A549 (cell line): Measurements from ENCODE around the gene RFX6.

Experiments
- BHLHE40 ChIP-seq: IDR thresholded peaks from 2 replicates; pipeline ENCODE4 v1.6.1; 2012; ENCODE audit warnings: low read depth, low read length, inconsistent platforms
- CEBPB ChIP-seq, 2 experiments: fragments of >200 bp in 1 of 2; sonication (Bioruptor Twin) in 1 of 2; formaldehyde crosslinking in 1 of 2; IDR thresholded peaks; 2 replicates each; pipeline ENCODE4 v1.6.1; 2012 to 2016
- CHD4 ChIP-seq: fragments of 200-600 bp; sonication (generic); IDR thresholded peaks from 2 replicates; pipeline ENCODE4 v1.6.1; 2016; ENCODE audit warnings: antibody characterized with exemption, mild to moderate bottlenecking, borderline replicate concordance
- CTCF ChIP-seq: fragments of >200 bp; sonication (Bioruptor Twin); formaldehyde crosslinking; IDR thresholded peaks from 3 replicates; pipeline ENCODE4 v1.5.1; 2016
- EP300 ChIP-seq, 2 experiments: fragments of >200 bp; sonication (Bioruptor Twin); formaldehyde crosslinking; IDR thresholded peaks; 2 replicates in 1 of 2; 3 replicates in 1 of 2; pipeline ENCODE4 v1.6.1; 2016 to 2017
- TF ChIP-seq, protein P1 (sequence below): fragments of >200 bp; sonication (Bioruptor Twin); formaldehyde crosslinking; IDR thresholded peaks from 3 replicates; pipeline ENCODE4 v1.6.1; 2016
- TF ChIP-seq, protein P2 (sequence below): IDR thresholded peaks from 2 replicates; pipeline ENCODE4 v1.6.1; 2012

DNA sequence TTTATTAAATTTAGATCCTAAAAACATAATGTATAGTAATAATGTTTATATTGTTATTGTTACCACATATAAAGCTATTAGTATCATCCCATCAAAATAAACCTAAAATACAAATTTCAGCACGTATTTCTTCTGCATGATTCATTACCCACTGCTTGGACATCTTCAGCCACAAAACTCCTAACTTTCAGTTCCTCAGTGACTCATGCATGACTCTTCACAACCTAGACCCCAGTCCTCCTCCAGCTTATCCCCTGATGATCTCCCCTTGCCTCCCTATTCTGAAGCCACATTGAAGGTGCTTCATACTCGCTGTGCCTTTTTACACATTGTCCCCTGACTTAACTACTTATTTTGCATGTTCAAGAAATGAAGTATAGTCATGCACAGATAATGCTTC is 37.0 kb upstream of the RFX6 start:
- no peak for TF ChIP-seq CTCF
- TF ChIP-seq, protein P1, sequence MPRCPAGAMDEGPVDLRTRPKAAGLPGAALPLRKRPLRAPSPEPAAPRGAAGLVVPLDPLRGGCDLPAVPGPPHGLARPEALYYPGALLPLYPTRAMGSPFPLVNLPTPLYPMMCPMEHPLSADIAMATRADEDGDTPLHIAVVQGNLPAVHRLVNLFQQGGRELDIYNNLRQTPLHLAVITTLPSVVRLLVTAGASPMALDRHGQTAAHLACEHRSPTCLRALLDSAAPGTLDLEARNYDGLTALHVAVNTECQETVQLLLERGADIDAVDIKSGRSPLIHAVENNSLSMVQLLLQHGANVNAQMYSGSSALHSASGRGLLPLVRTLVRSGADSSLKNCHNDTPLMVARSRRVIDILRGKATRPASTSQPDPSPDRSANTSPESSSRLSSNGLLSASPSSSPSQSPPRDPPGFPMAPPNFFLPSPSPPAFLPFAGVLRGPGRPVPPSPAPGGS = no peak
- TF ChIP-seq, protein P2, sequence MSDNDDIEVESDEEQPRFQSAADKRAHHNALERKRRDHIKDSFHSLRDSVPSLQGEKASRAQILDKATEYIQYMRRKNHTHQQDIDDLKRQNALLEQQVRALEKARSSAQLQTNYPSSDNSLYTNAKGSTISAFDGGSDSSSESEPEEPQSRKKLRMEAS = no peak
- TF ChIP-seq CEBPB (IDR thresholded peaks at IDR 0.05) = no peak
- TF ChIP-seq CHD4 = no peak
- no peak for TF ChIP-seq EP300 (IDR thresholded peaks at IDR 0.05)
- TF ChIP-seq BHLHE40 = no peak
